PC-3 (cell line): Measurements from ENCODE around the gene SLC27A3. TPM values are rescaled to one million over a fixed set of nuclear protein-coding genes. Genes with fewer than 3 reads are reported as not detected.

Experiments
- ATAC-seq: fragments of 200-7000 bp; cut with Tn5 transposase; 2 replicates; pipeline ENCODE4 v1.9.1; 2020; ENCODE audit warnings: mild to moderate bottlenecking, moderate library complexity
- BruUV-seq: library from RNA; stranded (reverse); fragments of 400-500 nt; replicated peaks from 2 replicates; lab custom pipeline; 2021; lab: Mats Ljungman, UMichigan
- CTCF ChIA-PET: fragments of 300-600 bp; sonication (Branson Sonifier 250); formaldehyde crosslinking; loops from one replicate; lab custom pipeline; 2022; ENCODE audit warnings: antibody characterized with exemption; lab: Charles Lee
- POLR2A ChIA-PET: fragments of 300-600 bp; sonication (Branson Sonifier 250); formaldehyde crosslinking; loops from one replicate; lab custom pipeline; 2022; ENCODE audit warnings: antibody characterized with exemption; ENCODE audit not compliant: unreplicated experiment; lab: Charles Lee
- DNase-seq: peaks from one replicate; pipeline ENCODE4 v3.0.0-alpha.2; 2015
- H2AFZ ChIP-seq: fragments of 300-600 bp; sonication (generic); 2 replicates; pipeline ENCODE4 v1.6.0; 2016; ENCODE audit warnings: antibody characterized with exemption, low read length
- H3F3A ChIP-seq: fragments of 300-600 bp; sonication (generic); one replicate; pipeline ENCODE4 v1.6.0; 2017; ENCODE audit warnings: antibody characterized with exemption, low read length, control low read depth, mild to moderate bottlenecking; ENCODE audit not compliant: unreplicated experiment
- H3K27ac ChIP-seq: fragments of 300-600 bp; sonication (generic); 2 replicates; pipeline ENCODE4 v1.5.1; 2016; ENCODE audit warnings: mild to moderate bottlenecking, low read length
- H3K27me3 ChIP-seq: fragments of 300-600 bp; sonication (generic); 2 replicates; pipeline ENCODE4 v1.6.1; 2016; ENCODE audit warnings: low read length, mixed read lengths
- H3K36me3 ChIP-seq: fragments of 300-600 bp; sonication (generic); 2 replicates; pipeline ENCODE4 v1.6.1; 2016; ENCODE audit warnings: low read depth, mixed run types, low read length, mixed read lengths
- H3K4me1 ChIP-seq: fragments of 300-600 bp; sonication (generic); 2 replicates; pipeline ENCODE4 v1.5.1; 2016; ENCODE audit warnings: low read length; ENCODE audit not compliant: insufficient read depth
- H3K4me2 ChIP-seq: fragments of 300-600 bp; sonication (generic); 2 replicates; pipeline ENCODE4 v1.6.0; 2016; ENCODE audit warnings: low read length
- H3K4me3 ChIP-seq: fragments of 300-600 bp; sonication (generic); 2 replicates; pipeline ENCODE4 v1.5.1; 2016; ENCODE audit warnings: mild to moderate bottlenecking, low read length, mixed read lengths
- H3K79me2 ChIP-seq: fragments of 300-600 bp; sonication (generic); 2 replicates; pipeline ENCODE4 v1.6.1; 2017; ENCODE audit warnings: low read length, mixed read lengths
- H3K9ac ChIP-seq: fragments of 300-600 bp; sonication (generic); 2 replicates; pipeline ENCODE4 v1.6.0; 2016; ENCODE audit warnings: mild to moderate bottlenecking, low read length
- H3K9me2 ChIP-seq: fragments of 300-600 bp; sonication (generic); replicated peaks from 2 replicates; pipeline ENCODE4 v1.6.1; 2016; ENCODE audit warnings: mixed run types, low read length, mixed read lengths
- H3K9me3 ChIP-seq: fragments of 300-600 bp; sonication (generic); 2 replicates; pipeline ENCODE4 v1.6.1; 2016; ENCODE audit warnings: low read length, mixed read lengths
- H4K20me1 ChIP-seq: fragments of 300-600 bp; sonication (generic); 2 replicates; pipeline ENCODE4 v1.6.1; 2016; ENCODE audit warnings: low read length, mixed read lengths
- EZH2 ChIP-seq: fragments of 300-600 bp; sonication (generic); IDR thresholded peaks from one replicate; pipeline ENCODE4 v1.6.1; 2017; ENCODE audit warnings: antibody characterized with exemption, mild to moderate bottlenecking, low read length; ENCODE audit not compliant: unreplicated experiment
- EZH2phosphoT487 ChIP-seq: fragments of 300-600 bp; sonication (generic); IDR thresholded peaks from 2 replicates; pipeline ENCODE4 v1.6.1; 2018; ENCODE audit warnings: mild to moderate bottlenecking, antibody characterized with exemption, low read length, borderline replicate concordance
- intact Hi-C: fragments of 100-400 bp; cut with micrococcal nuclease; formaldehyde crosslinking; loops from 2 replicates; pipeline ENCODE4 v1.9.0; 2023
- total RNA-seq: library from RNA; depleted of rRNA; stranded (reverse); fragments of >200 nt; gene quantifications from 2 replicates; pipeline ENCODE4 v1.2.3, GENCODE V29; 2014
- TF ChIP-seq, protein P1 (sequence below): fragments of 300-600 bp; sonication (generic); conservative IDR thresholded peaks from 2 replicates; pipeline ENCODE4 v1.5.1; 2017; ENCODE audit warnings: antibody characterized with exemption, low read depth, mild to moderate bottlenecking, low read length

The SLC27A3 gene
- total RNA-seq, 1 experiment from 2014 or later: 6.3 TPM

- intact Hi-C loops: no loop called here
- CTCF ChIA-PET: interaction anchor here (0.6 kb wide), 2 partner anchors 8 to 545 kb away, joined by 4 to 6 read pairs; no protein-coding TSS in a partner anchor
- peak overlapping the region; percentile 89 for H3K9ac ChIP-seq
- ATAC-seq (peak; percentile 96), DNase-seq (peak; percentile 96)
- H3F3A ChIP-seq: no peaks in the 10 kb centered on the region
- peak overlapping the region; percentile 86 for H2AFZ ChIP-seq
- H3K4me2 ChIP-seq: peak overlapping the region; percentile 94
- H3K36me3 ChIP-seq: no peaks in the 10 kb centered on the region
- no peaks in the 10 kb centered on the region for H3K9me2 ChIP-seq
- H3K79me2 ChIP-seq: no peaks in the 10 kb centered on the region
- peak overlapping the region; percentile 67 for H3K27ac ChIP-seq
- TSS peak; percentile 97 for BruUV-seq
- POLR2A ChIA-PET: interaction anchor here (0.5 to 0.6 kb wide), 3 partner anchors 53 to 1281 kb away, joined by 3 to 5 read pairs (median 4); partner anchors contain the start of gene INTS3
- H3K4me3 ChIP-seq: peak overlapping the region; percentile 82
- no peaks in the 10 kb centered on the region for H3K27me3 ChIP-seq
- no peaks in the 10 kb centered on the region for H3K9me3 ChIP-seq
- TF ChIP-seq EZH2: no peak
- no peak for TF ChIP-seq EZH2phosphoT487
- TF ChIP-seq, protein P1, sequence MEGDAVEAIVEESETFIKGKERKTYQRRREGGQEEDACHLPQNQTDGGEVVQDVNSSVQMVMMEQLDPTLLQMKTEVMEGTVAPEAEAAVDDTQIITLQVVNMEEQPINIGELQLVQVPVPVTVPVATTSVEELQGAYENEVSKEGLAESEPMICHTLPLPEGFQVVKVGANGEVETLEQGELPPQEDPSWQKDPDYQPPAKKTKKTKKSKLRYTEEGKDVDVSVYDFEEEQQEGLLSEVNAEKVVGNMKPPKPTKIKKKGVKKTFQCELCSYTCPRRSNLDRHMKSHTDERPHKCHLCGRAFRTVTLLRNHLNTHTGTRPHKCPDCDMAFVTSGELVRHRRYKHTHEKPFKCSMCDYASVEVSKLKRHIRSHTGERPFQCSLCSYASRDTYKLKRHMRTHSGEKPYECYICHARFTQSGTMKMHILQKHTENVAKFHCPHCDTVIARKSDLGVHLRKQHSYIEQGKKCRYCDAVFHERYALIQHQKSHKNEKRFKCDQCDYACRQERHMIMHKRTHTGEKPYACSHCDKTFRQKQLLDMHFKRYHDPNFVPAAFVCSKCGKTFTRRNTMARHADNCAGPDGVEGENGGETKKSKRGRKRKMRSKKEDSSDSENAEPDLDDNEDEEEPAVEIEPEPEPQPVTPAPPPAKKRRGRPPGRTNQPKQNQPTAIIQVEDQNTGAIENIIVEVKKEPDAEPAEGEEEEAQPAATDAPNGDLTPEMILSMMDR: no peak
- H3K4me1 ChIP-seq: peaks cover 9% of the 10 kb centered on the region
- no peaks in the 10 kb centered on the region for H4K20me1 ChIP-seq
Measured at GRCh38 chr1:153783233-153784190, 8.3 kb downstream of the SLC27A3 start.

DNA sequence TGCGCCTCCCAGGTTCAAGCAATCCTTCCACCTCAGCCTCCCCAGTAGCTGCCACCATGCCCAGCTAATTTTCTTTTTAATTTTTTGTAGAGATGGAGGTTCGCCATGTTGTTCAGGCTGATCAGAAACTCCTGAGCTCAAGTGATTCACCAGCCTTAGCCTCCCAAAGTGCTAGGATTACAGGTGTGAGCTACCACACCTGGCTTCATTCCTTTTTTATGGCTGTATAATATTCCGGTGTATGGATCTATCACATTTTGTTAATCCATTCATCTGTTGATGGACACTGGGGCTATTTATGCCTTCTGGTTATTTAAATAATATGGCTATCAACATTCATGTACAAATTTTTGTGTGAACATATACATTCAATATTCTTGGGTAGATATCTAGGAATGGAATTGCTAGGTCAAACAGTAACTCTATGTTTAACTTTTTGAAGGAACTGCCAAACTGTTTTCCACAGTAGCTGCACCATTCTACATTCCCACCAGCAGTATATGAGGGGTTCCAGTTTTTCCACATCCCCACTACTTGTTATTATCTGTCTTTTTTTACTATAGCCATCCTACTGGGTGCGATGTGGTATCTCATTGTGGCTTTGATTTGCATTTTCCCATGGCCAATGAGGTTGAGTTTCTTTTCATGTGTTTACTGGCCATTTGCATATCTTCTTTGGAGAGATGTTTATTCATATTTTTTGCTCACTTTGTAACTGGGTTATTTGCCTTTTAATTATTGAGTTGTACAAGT is 11.0 kb downstream of the SLC27A3 start:
- Histone ChIP-seq H3K4me1 (peaks cover 9% of the 10 kb centered on the region), H3K9me3 (no peaks in the 10 kb centered on the region), H3F3A (no peaks in the 10 kb centered on the region), H3K27me3 (no peaks in the 10 kb centered on the region), H3K27ac (no peak overlapping the region), H3K4me2 (no peak overlapping the region), H3K4me3 (no peak overlapping the region), H3K9me2 (no peaks in the 10 kb centered on the region), H2AFZ (no peak overlapping the region), H3K79me2 (no peaks in the 10 kb centered on the region), H3K36me3 (no peaks in the 10 kb centered on the region), H3K9ac (no peak overlapping the region), H4K20me1 (no peaks in the 10 kb centered on the region)
- ChIA-PET CTCF (no interaction called here), POLR2A (no interaction called here)
- BruUV-seq: no TSS peak
- intact Hi-C loops: no loop called here
- ATAC-seq (no peak), DNase-seq (no peak)
- TF ChIP-seq, protein P1: no peak
- no peak for TF ChIP-seq EZH2
- TF ChIP-seq EZH2phosphoT487: no peak
